IPS-20b (cell line): Measurements from ENCODE around the gene CKB.

ENCODE experiments used
- H3K27ac ChIP-seq: one replicate; pipeline ENCODE4 v1.5.1; 2013; ENCODE audit warnings: low read length
- H3K27me3 ChIP-seq: 2 replicates; pipeline ENCODE4 v1.6.1; 2013; ENCODE audit warnings: mild to moderate bottlenecking, low read length, inconsistent platforms; ENCODE audit not compliant: insufficient read depth
- H3K36me3 ChIP-seq: 2 replicates; pipeline ENCODE4 v1.6.1; 2013; ENCODE audit warnings: low read depth, mild to moderate bottlenecking, inconsistent platforms, low read length, moderate library complexity; ENCODE audit not compliant: insufficient read depth
- H3K4me1 ChIP-seq: 2 replicates; pipeline ENCODE4 v1.6.1; 2013; ENCODE audit warnings: mild to moderate bottlenecking, control low read depth, inconsistent platforms, low read length, moderate library complexity; ENCODE audit not compliant: insufficient read depth
- H3K4me3 ChIP-seq: 2 replicates; pipeline ENCODE4 v1.5.1; 2013; ENCODE audit warnings: mild to moderate bottlenecking, low read length, inconsistent platforms
- H3K9ac ChIP-seq: 2 replicates; pipeline ENCODE4 v1.6.1; 2013; ENCODE audit warnings: low read depth, mild to moderate bottlenecking, inconsistent platforms, low read length, moderate library complexity
- H3K9me3 ChIP-seq: 2 replicates; pipeline ENCODE4 v1.6.1; 2013; ENCODE audit warnings: mild to moderate bottlenecking, low read depth, low read length, inconsistent platforms; ENCODE audit not compliant: insufficient read depth

CKB gene

GRCh38 chr14:103558071-103558882 is 35.6 kb upstream of the CKB start:
- no peak overlapping the region for H3K27ac ChIP-seq
- no peaks in the 10 kb centered on the region for H3K9me3 ChIP-seq
- H3K36me3 ChIP-seq: peaks cover 26% of the 10 kb centered on the region
- no peak overlapping the region for H3K4me3 ChIP-seq
- no peak overlapping the region for H3K9ac ChIP-seq
- no peaks in the 10 kb centered on the region for H3K27me3 ChIP-seq
- H3K4me1 ChIP-seq: no peaks in the 10 kb centered on the region

- Histone ChIP-seq H3K9me3 (no peaks in the 10 kb centered on the region), H3K4me1 (no peaks in the 10 kb centered on the region), H3K9ac (no peak overlapping the region), H3K4me3 (no peak overlapping the region), H3K27me3 (no peaks in the 10 kb centered on the region), H3K36me3 (peaks cover 26% of the 10 kb centered on the region), H3K27ac (no peak overlapping the region)
Measured at GRCh38 chr14:103556946-103557758, 34.5 kb upstream of the CKB start.

GRCh38 chr14:103555559-103556337 is 33.1 kb upstream of the CKB start:
- Histone ChIP-seq H3K4me3 (no peak overlapping the region), H3K27ac (no peak overlapping the region), H3K9ac (no peak overlapping the region), H3K36me3 (peaks cover 26% of the 10 kb centered on the region), H3K27me3 (no peaks in the 10 kb centered on the region), H3K9me3 (no peaks in the 10 kb centered on the region), H3K4me1 (no peaks in the 10 kb centered on the region)

- no peaks in the 10 kb centered on the region for H3K9me3 ChIP-seq
- H3K4me1 ChIP-seq: no peaks in the 10 kb centered on the region
- no peak overlapping the region for H3K9ac ChIP-seq
- H3K4me3 ChIP-seq: no peak overlapping the region
- no peak overlapping the region for H3K27ac ChIP-seq
- no peaks in the 10 kb centered on the region for H3K36me3 ChIP-seq
- no peaks in the 10 kb centered on the region for H3K27me3 ChIP-seq
Measured at GRCh38 chr14:103552846-103553210, 30.2 kb upstream of the CKB start.

- no peaks in the 10 kb centered on the region for H3K9me3 ChIP-seq
- H3K4me3 ChIP-seq: no peak overlapping the region
- no peak overlapping the region for H3K27ac ChIP-seq
- no peaks in the 10 kb centered on the region for H3K4me1 ChIP-seq
- no peaks in the 10 kb centered on the region for H3K27me3 ChIP-seq
- H3K36me3 ChIP-seq: no peaks in the 10 kb centered on the region
- no peak overlapping the region for H3K9ac ChIP-seq
Measured at GRCh38 chr14:103552011-103552845, 29.6 kb upstream of the CKB start.

- Histone ChIP-seq H3K27ac (no peak overlapping the region), H3K27me3 (no peaks in the 10 kb centered on the region), H3K4me1 (no peaks in the 10 kb centered on the region), H3K9me3 (no peaks in the 10 kb centered on the region), H3K9ac (no peak overlapping the region), H3K4me3 (no peak overlapping the region), H3K36me3 (no peaks in the 10 kb centered on the region)
Measured at GRCh38 chr14:103551338-103551762, 28.7 kb upstream of the CKB start.

- no peaks in the 10 kb centered on the region for H3K4me1 ChIP-seq
- no peak overlapping the region for H3K27ac ChIP-seq
- no peak overlapping the region for H3K9ac ChIP-seq
- H3K27me3 ChIP-seq: no peaks in the 10 kb centered on the region
- no peaks in the 10 kb centered on the region for H3K36me3 ChIP-seq
- H3K9me3 ChIP-seq: no peaks in the 10 kb centered on the region
- H3K4me3 ChIP-seq: no peak overlapping the region
Measured at GRCh38 chr14:103550451-103551337, 28.1 kb upstream of the CKB start.

GRCh38 chr14:103549361-103550311 is 27.0 kb upstream of the CKB start:
- Histone ChIP-seq H3K27me3 (no peaks in the 10 kb centered on the region), H3K4me3 (no peak overlapping the region), H3K4me1 (no peaks in the 10 kb centered on the region), H3K36me3 (no peaks in the 10 kb centered on the region), H3K9me3 (no peaks in the 10 kb centered on the region), H3K27ac (no peak overlapping the region), H3K9ac (no peak overlapping the region)

- Histone ChIP-seq H3K27me3 (no peaks in the 10 kb centered on the region), H3K9ac (no peak overlapping the region), H3K4me1 (peaks cover 1% of the 10 kb centered on the region; the same call in 1 of the 2 replicates), H3K4me3 (no peak overlapping the region), H3K9me3 (no peaks in the 10 kb centered on the region), H3K27ac (no peak overlapping the region), H3K36me3 (no peaks in the 10 kb centered on the region)
Measured at GRCh38 chr14:103548463-103549351, 26.1 kb upstream of the CKB start.
